Nephron progenitor cell (in vitro differentiated cells): ENCODE results near the gene GJA8.

Experiments
- DNase-seq: peaks from one replicate; pipeline ENCODE4 v3.0.0; 2021
- H3K27ac Mint-ChIP-seq: 2 replicates; pipeline ENCODE4 v1.8.0; 2021; ENCODE audit warnings: mild to moderate bottlenecking, moderate library complexity, mixed read lengths
- H3K27me3 Mint-ChIP-seq: 2 replicates; pipeline ENCODE4 v1.8.0; 2021; ENCODE audit warnings: mild to moderate bottlenecking, low read depth, mixed read lengths; ENCODE audit not compliant: poor library complexity
- H3K36me3 Mint-ChIP-seq: 2 replicates; pipeline ENCODE4 v1.8.0; 2021; ENCODE audit warnings: low read depth, mixed read lengths
- H3K4me1 Mint-ChIP-seq: 2 replicates; pipeline ENCODE4 v1.8.0; 2021; ENCODE audit warnings: mixed read lengths
- H3K4me3 Mint-ChIP-seq: 2 replicates; pipeline ENCODE4 v1.8.0; 2021; ENCODE audit warnings: mild to moderate bottlenecking, moderate library complexity, mixed read lengths
- H3K9me3 Mint-ChIP-seq: 2 replicates; pipeline ENCODE4 v1.8.0; 2021; ENCODE audit warnings: mild to moderate bottlenecking, moderate library complexity, mixed read lengths
- CTCF ChIP-seq: fragments of 200-600 bp; sonication (generic); IDR thresholded peaks from 2 replicates; pipeline ENCODE4 v1.5.0; 2021; ENCODE audit warnings: antibody characterized with exemption

The GJA8 gene

GRCh38 chr1:147897029-147897752 lies 5.4 kb upstream of the GJA8 start:
- DNase-seq: no peak
- Mint-ChIP-seq H3K9me3 (no peaks in the 10 kb centered on the region), H3K27ac (no peak overlapping the region), H3K4me1 (peaks cover 27% of the 10 kb centered on the region), H3K36me3 (no peaks in the 10 kb centered on the region), H3K4me3 (no peak overlapping the region), H3K27me3 (no peaks in the 10 kb centered on the region)
- no peak for TF ChIP-seq CTCF

GRCh38 chr1:147897789-147898188 lies 4.8 kb upstream of the GJA8 start:
- no peak overlapping the region for H3K4me3 Mint-ChIP-seq
- peaks cover 27% of the 10 kb centered on the region for H3K4me1 Mint-ChIP-seq
- H3K9me3 Mint-ChIP-seq: no peaks in the 10 kb centered on the region
- H3K27ac Mint-ChIP-seq: no peak overlapping the region
- no peaks in the 10 kb centered on the region for H3K36me3 Mint-ChIP-seq
- TF ChIP-seq CTCF: no peak
- no peak for DNase-seq
- no peaks in the 10 kb centered on the region for H3K27me3 Mint-ChIP-seq

- Mint-ChIP-seq H3K27ac (no peak overlapping the region), H3K27me3 (peaks cover 16% of the 10 kb centered on the region), H3K4me1 (peaks cover 29% of the 10 kb centered on the region), H3K4me3 (no peak overlapping the region), H3K36me3 (no peaks in the 10 kb centered on the region), H3K9me3 (no peaks in the 10 kb centered on the region)
- DNase-seq: no peak
- TF ChIP-seq CTCF: no peak
Measured at GRCh38 chr1:147904726-147905125, 2.1 kb downstream of the GJA8 start.

- no peak for DNase-seq
- Mint-ChIP-seq H3K27me3 (peaks cover 29% of the 10 kb centered on the region), H3K4me1 (peaks cover 10% of the 10 kb centered on the region), H3K4me3 (no peak overlapping the region), H3K36me3 (no peaks in the 10 kb centered on the region), H3K9me3 (no peaks in the 10 kb centered on the region), H3K27ac (no peak overlapping the region)
- TF ChIP-seq CTCF: no peak
Measured at GRCh38 chr1:147907786-147908509, 5.4 kb downstream of the GJA8 start.

GRCh38 chr1:147912553-147912952 lies 10.0 kb downstream of the GJA8 start:
- Mint-ChIP-seq H3K4me3 (no peak overlapping the region), H3K27me3 (peaks cover 28% of the 10 kb centered on the region), H3K36me3 (no peaks in the 10 kb centered on the region), H3K4me1 (no peaks in the 10 kb centered on the region), H3K9me3 (no peaks in the 10 kb centered on the region), H3K27ac (no peak overlapping the region)
- DNase-seq: no peak
- no peak for TF ChIP-seq CTCF
